ENCODE data around the gene EXOG. TPM values are rescaled to one million over a fixed set of nuclear protein-coding genes. Genes with fewer than 3 reads are reported as not detected.

EXOG gene
- total and polyA plus RNA-seq, 12 donors = 5.8 to 16.3 (median 11.4) TPM

DNA sequence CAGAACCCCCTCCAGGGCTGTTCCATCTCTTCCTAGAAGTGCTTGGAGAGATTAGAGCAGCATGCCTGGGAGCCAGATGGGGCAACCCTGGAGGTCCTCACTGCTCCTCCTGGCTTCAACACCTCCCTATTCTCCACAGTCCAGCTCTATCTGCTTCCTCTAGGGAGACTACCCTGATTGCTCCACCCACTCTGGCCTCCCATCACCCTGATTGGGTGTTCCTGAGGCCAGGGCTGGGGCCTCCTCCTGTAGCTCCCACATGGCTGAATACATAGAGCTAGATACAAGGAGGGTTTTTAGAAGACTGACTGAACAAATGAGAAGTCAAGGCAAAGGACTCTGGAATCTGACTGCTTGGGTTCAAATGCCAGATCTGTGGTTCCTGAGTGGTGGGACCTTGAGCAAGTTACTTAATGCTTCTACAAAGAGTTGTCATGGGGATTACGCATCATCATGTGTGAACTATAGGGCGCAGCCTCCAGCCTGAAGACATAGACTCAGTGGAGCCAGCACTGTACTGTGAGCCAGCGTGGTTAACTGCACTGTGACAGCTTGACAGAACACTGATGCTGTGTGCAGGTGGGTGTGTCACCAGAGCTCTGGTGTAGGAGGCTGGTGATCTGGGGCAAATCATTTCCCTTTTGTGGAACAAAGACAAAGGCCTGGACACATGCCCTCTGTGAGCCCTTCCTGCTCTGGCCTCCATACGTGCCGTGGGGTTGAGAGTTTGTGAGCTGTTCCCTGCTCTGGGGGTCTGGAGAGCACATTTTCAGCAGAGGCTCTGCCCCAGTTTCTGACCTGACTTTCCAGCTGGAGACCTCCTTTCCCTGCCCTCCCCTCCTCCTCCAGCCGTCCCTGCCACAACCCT lies 78.5 kb downstream of the EXOG start:
- no peak overlapping the region for H3K27ac ChIP-seq
- WGBS, 4 donors = 63 to 79% (median 77%) methylated on average over 4 to 6 of the region's 6 CpGs
- peak in 3 of 7 donors; percentile 4 to 27 (median 13) for DNase-seq
- TF ChIP-seq POLR2A (IDR thresholded peaks at IDR 0.05) = no peak
- TF ChIP-seq, protein P1, sequence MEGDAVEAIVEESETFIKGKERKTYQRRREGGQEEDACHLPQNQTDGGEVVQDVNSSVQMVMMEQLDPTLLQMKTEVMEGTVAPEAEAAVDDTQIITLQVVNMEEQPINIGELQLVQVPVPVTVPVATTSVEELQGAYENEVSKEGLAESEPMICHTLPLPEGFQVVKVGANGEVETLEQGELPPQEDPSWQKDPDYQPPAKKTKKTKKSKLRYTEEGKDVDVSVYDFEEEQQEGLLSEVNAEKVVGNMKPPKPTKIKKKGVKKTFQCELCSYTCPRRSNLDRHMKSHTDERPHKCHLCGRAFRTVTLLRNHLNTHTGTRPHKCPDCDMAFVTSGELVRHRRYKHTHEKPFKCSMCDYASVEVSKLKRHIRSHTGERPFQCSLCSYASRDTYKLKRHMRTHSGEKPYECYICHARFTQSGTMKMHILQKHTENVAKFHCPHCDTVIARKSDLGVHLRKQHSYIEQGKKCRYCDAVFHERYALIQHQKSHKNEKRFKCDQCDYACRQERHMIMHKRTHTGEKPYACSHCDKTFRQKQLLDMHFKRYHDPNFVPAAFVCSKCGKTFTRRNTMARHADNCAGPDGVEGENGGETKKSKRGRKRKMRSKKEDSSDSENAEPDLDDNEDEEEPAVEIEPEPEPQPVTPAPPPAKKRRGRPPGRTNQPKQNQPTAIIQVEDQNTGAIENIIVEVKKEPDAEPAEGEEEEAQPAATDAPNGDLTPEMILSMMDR (IDR thresholded peaks at IDR 0.05) = no peak
- peaks cover 0 to 3% (median 0%) of the 10 kb centered on the region in 3 donors for H3K9me3 ChIP-seq (replicated peaks in 1 of 3)
- no peaks in the 10 kb centered on the region for H3K27me3 ChIP-seq
- H3K4me1 ChIP-seq (replicated peaks in 1 of 2) = no peaks in the 10 kb centered on the region
- no peak overlapping the region for H3K4me3 ChIP-seq
- intact Hi-C loops (cut with DNase I) = no loop called here
- no peaks in the 10 kb centered on the region for H3K36me3 ChIP-seq (replicated peaks in 1 of 2)

DNA sequence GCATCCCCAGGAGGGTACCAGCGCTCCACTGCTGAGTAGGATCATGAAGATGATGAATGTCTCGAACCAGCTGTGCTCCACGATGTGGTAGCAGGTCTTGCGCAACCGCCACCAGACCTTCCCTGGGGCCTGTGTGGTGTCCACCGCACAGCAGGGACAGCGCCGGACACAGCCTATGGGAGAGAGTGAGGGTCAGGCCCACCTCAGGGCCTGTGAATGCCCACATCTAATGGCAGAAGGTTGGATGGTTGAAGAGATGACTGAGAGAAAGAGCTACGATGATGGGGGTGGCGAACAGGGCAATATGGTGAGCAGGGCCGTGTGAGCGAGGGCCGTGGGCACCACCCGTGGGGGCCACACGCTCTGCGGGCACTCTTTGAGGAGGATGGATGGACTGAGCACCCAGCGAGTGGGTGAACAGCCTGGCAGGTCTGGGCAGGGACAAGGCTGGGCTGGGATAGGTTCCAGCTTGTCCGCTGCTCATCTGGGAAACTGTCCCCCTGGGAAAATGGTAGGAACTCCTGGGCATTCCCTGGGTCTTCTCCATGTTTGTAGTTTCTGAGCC lies 79.2 kb downstream of the EXOG start:
- no peak overlapping the region for H3K4me3 ChIP-seq

More for the DNA sequence above, 79.2 kb downstream of the EXOG start:
- 87 to 90% (median 89%) methylated on average over 15 to 18 of the region's 18 CpGs for WGBS, 4 donors
- Histone ChIP-seq H3K27ac (no peak overlapping the region), H3K4me1 (replicated peaks in 1 of 2) (no peaks in the 10 kb centered on the region), H3K9me3 (replicated peaks in 1 of 3) (no peaks in the 10 kb centered on the region), H3K27me3 (no peaks in the 10 kb centered on the region), H3K36me3 (replicated peaks in 1 of 2) (no peaks in the 10 kb centered on the region)
- intact Hi-C loops (cut with DNase I) = no loop called here
- peak in 2 of 7 donors; percentile 3 to 10 for DNase-seq
- TF ChIP-seq, protein P1 (IDR thresholded peaks at IDR 0.05) = no peak
- TF ChIP-seq POLR2A (IDR thresholded peaks at IDR 0.05) = no peak

Small RNAs within 50 kb of the gene (small RNA-seq; reads per million reads assigned to genes)
- gene RF00019 = 0 reads per million in 2 donors

Other genes with a start within 250 kb of the EXOG start
- gene SLC22A13, start 230.5 kb upstream of the EXOG start, total RNA-seq = under 1 TPM in 4 of 9 donors, not detected in 5; 0.06 to 0.42 (median 0.33) TPM
- gene SLC22A13, start 230.5 kb upstream of the EXOG start, polyA plus RNA-seq = under 1 TPM in 2 of 3 donors, not detected in 1; 0.07 to 0.16 TPM
- gene SLC22A14, start 214.0 kb upstream of the EXOG start, total RNA-seq = under 1 TPM in 4 of 9 donors, not detected in 5; 0.11 to 0.31 (median 0.12) TPM
- under 1 TPM; 0.07 to 0.32 (median 0.10) TPM for gene SLC22A14, start 214.0 kb upstream of the EXOG start, polyA plus RNA-seq
- 10 to 100 TPM in 3 of 9 donors, 1 to 10 TPM in 6; 2.4 to 14.9 (median 9.2) TPM for gene XYLB, start 149.6 kb upstream of the EXOG start, total RNA-seq
- 1 to 10 TPM; 1.5 to 3.7 (median 3.4) TPM for gene XYLB, start 149.6 kb upstream of the EXOG start, polyA plus RNA-seq
- gene ACVR2B, start 42.5 kb upstream of the EXOG start, total RNA-seq = 10 to 100 TPM in 7 of 9 donors, 1 to 10 TPM in 2; 3.6 to 20.2 (median 13.7) TPM
- gene ACVR2B, start 42.5 kb upstream of the EXOG start, polyA plus RNA-seq = 1 to 10 TPM; 1.8 to 5.1 (median 2.3) TPM
- 1 to 10 TPM in 2 of 9 donors, under 1 TPM in 5, not detected in 2; 0.04 to 2.1 (median 0.41) TPM for gene SCN5A, start 153.3 kb downstream of the EXOG start, total RNA-seq
- under 1 TPM; 0.07 to 0.32 (median 0.11) TPM for gene SCN5A, start 153.3 kb downstream of the EXOG start, polyA plus RNA-seq

Data from adrenal gland (tissue), 12 donors.